ENCODE results near the gene LIMCH1.

- TF ChIP-seq CTCF (IDR thresholded peaks at IDR 0.05; ENCODE audit: low read depth, low read length, poor library complexity, severe bottlenecking) (no peak), EZH2phosphoT487 (IDR thresholded peaks at IDR 0.05; ENCODE audit: borderline replicate concordance, low read length) (no peak)
Observed at GRCh38 chr4:41609851-41610250, 71.9 kb downstream of the LIMCH1 start.

All from DOHH2 (cell line).